Activated CD8-positive, alpha-beta memory T cell treated with anti-CD3 and anti-CD28 coated beads, Interleukin-2, amount 50 U/mL, for 48 hours (primary cell): ENCODE data around the gene HSPA12A.

ENCODE experiments used
- DNase-seq: peaks from one replicate; pipeline ENCODE4 v3.0.0-alpha.2; 2020

The HSPA12A gene

GRCh38 chr10:116771101-116771958 is 29.0 kb upstream of the HSPA12A start:
- DNase-seq: no peak

- DNase-seq: no peak
These were observed 27.9 kb upstream of the HSPA12A start for GRCh38 chr10:116770281-116770680.

- no peak for DNase-seq
These were observed 27.4 kb upstream of the HSPA12A start for GRCh38 chr10:116769791-116770190.

- no peak for DNase-seq
These were observed 27.0 kb upstream of the HSPA12A start for GRCh38 chr10:116769368-116769767.

GRCh38 chr10:116768786-116769185 is 26.4 kb upstream of the HSPA12A start:
- DNase-seq: no peak

GRCh38 chr10:116766837-116767634 is 24.7 kb upstream of the HSPA12A start:
- DNase-seq: no peak

GRCh38 chr10:116766241-116766827 is 24.0 kb upstream of the HSPA12A start:
- DNase-seq: no peak

- DNase-seq: peak; percentile 67
These were observed 23.3 kb upstream of the HSPA12A start for GRCh38 chr10:116765648-116766081.

- DNase-seq: no peak
These were observed 22.6 kb upstream of the HSPA12A start for GRCh38 chr10:116764979-116765378.

- DNase-seq: no peak
These were observed 21.1 kb upstream of the HSPA12A start for GRCh38 chr10:116763440-116763839.

- no peak for DNase-seq
These were observed 19.5 kb upstream of the HSPA12A start for GRCh38 chr10:116761883-116762282.

GRCh38 chr10:116760919-116761318 is 18.6 kb upstream of the HSPA12A start:
- DNase-seq: no peak

- no peak for DNase-seq
These were observed 14.9 kb upstream of the HSPA12A start for GRCh38 chr10:116757246-116757645.

- no peak for DNase-seq
These were observed 13.9 kb upstream of the HSPA12A start for GRCh38 chr10:116756277-116756676.

GRCh38 chr10:116753759-116754158 is 11.4 kb upstream of the HSPA12A start:
- DNase-seq: no peak

- no peak for DNase-seq
These were observed 10.8 kb upstream of the HSPA12A start for GRCh38 chr10:116752969-116753665.

GRCh38 chr10:116752563-116752962 is 10.2 kb upstream of the HSPA12A start:
- no peak for DNase-seq

- DNase-seq: no peak
These were observed 6.1 kb upstream of the HSPA12A start for GRCh38 chr10:116748471-116748870.

- DNase-seq: no peak
These were observed 5.7 kb upstream of the HSPA12A start for GRCh38 chr10:116748041-116748440.

GRCh38 chr10:116747325-116747724 is 5.0 kb upstream of the HSPA12A start:
- DNase-seq: no peak

- DNase-seq: no peak
These were observed 2.5 kb upstream of the HSPA12A start for GRCh38 chr10:116744885-116745284.

GRCh38 chr10:116744163-116744753 is 1.9 kb upstream of the HSPA12A start:
- no peak for DNase-seq
